Metanephros (tissue), 1 donor: ENCODE data around the gene PTCD1. TPM values are rescaled to one million over a fixed set of nuclear protein-coding genes. Genes with fewer than 3 reads are reported as not detected.

ENCODE experiments used
- total RNA-seq: library from RNA; depleted of rRNA; stranded (reverse); fragments of >200 nt; gene quantifications from one replicate; pipeline ENCODE4 v1.2.3, GENCODE V29; 2014

The PTCD1 gene
- total RNA-seq, result 14.2 TPM

GRCh38 chr7:99438573-99439480 lies at the start of gene PTCD1, which contains the start of gene CPSF4:
Gene PTCD1 (minus strand): TSS chr7:99438798. CDS start chr7:99435242, 3,556 bp downstream.
Gene CPSF4 (plus strand): TSS chr7:99438943. CDS start chr7:99439083, 140 bp downstream.

DNA sequence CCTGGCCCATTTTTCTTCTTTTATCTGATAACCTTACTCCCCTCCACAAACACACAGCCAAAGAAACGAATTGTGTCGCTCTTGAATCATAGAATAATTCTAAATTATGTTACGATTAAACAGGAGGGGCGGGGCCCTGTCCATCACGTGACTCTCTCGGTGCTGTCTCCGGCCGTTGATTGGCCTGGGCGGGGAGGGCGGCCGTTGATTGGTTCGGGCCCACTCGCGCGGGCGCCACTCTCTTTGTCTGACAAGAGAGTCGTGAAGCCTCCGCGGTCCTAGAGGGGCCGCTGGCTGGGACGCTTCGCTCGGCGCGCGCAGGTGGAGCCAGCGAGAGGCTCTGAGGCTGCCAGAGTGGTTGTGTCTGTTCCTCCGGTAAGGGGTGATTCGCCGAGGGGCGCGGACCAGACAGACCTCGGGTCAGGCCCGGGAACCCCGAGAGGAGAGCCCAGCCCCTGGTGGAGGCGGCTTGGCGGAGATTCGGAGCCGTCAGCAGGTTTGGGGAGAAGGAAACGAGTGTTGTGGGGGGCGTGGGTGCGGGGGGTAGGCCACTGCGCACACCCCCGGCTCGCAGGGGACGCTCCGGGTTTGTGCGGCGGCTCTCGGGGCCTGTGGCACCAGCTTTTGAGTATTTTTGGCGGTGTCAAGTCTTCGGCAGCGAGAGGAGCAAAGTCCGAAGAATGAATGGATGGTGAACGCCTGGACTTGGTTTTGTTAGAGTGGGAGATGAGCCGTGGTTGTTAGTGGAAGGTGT lies 34.1 kb upstream of the PTCD1 start, which contains the start of gene ZNF789:
Gene ZNF789, plus strand, starts transcription at position 330 of the 754 bp plus-strand sequence. CDS start 3,567 bp downstream, outside the sequence.

DNA sequence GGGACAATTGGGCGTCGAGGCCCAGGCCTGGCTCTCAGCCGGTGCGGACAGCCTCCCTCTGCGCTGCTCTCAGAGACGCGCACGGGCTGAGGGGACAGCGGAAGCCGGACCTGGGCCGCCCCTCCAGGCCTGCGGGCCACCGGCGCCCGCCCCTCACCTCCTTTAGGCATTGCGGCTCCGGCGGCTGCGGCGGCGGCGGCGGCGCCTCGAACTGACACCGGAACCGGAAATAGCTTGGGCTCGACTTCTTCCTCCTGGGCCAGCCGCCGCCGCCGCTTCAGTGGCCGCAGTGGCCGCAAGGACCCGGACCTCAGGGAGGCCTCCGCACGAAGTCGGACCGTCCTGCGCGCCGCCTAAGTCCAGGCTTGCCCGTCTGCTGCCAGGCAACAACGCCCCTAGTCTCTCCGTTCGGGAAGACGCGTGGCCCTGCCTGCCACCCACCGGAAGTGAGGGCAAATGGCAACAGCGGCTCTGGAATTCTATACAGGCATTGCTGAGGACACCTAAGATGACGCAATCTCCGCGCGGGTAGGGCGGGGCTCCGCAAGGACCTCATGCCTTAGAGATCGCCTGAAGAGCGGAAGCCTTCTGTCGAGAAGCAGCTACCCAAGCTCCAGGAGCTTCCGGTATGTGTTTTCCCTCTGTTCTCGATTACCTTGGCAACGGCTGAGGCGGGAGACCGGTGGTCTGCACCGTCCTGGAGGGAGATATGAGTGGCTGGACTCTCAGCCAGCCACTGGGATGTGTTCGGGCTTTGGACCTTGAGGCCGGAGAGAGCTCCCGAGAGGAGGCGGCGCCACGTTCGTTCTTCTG lies 30.0 kb downstream of the PTCD1 start, which contains the start of the genes BUD31 and PDAP1:
Gene BUD31, plus strand, starts transcription at position 591 of the 813 bp plus-strand sequence. CDS start 2,124 bp downstream, outside the sequence.
Gene PDAP1, minus strand, starts transcription at position 219 of the 813 bp plus-strand sequence. Its CDS starts 49 bp downstream, at position 170.

DNA sequence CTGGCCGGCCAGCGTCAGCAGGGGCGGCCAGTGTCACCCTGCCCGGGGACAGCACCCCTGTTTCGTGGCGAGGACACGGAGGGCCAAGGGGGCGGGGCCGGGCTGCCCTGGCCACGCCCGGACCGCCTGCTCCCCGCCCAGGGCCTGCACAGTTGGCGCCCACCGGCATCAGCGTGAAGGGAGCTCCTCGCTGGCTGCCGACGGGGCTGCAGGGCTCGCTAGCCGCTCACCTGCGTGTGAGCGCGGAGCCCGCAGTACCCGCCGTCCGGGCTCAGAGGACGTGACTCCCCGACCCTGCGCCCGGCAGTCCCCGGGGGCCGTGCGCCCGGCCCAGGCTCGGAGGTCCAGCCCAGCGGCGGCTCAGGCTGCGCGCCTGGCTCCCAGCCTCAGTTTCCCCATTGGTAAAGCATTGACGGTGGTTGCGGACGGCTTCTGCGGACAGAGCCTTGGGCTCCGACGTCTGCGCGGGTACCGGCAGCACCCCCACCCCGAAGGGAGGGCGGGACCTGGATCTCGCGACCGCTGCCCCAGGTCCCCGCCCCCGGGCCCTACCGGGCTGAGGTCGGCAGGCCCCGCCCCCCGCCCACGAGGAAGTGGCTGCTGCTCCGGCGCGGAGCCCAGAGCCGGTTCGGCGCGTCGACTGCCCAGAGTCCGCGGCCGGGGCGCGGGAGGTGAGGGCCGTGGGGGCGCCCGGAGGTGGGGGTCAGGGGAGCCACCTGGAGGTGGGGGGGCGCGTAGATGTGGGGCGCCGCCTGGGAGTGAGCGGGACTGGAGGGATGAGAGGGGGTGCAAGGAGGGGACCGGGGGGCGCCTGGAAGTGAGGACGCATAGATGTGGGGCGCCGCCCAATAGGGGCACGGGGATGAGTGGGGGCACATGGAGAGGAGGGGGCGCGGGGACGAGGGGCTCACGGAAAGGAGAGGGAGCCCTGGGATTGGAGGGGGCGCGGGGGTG lies 64.2 kb downstream of the PTCD1 start, which contains the start of gene ARPC1B:
Gene ARPC1B, plus strand, starts transcription at position 620 of the 954 bp plus-strand sequence. CDS start 10,985 bp downstream, outside the sequence.

Other genes with a start within 250 kb of the PTCD1 start
- not detected for gene KPNA7, start 230.7 kb downstream of the PTCD1 start, total RNA-seq
- 0.06 TPM for gene MYH16, start 166.0 kb downstream of the PTCD1 start, total RNA-seq
- 93.0 TPM for gene ARPC1A, start 112.9 kb downstream of the PTCD1 start, total RNA-seq
- 105 TPM for gene ARPC1B, start 64.1 kb downstream of the PTCD1 start, total RNA-seq
- 17.2 TPM for gene PDAP1, start 30.2 kb downstream of the PTCD1 start, total RNA-seq
- gene BUD31, start 29.8 kb downstream of the PTCD1 start, total RNA-seq, result 41.7 TPM
- gene CPSF4, start 145 bp upstream of the PTCD1 start, total RNA-seq, result 26.9 TPM
- gene ATP5MF, start 27.4 kb upstream of the PTCD1 start, total RNA-seq, result 277 TPM
- 19.8 TPM for gene ZNF789, start 34.1 kb upstream of the PTCD1 start, total RNA-seq
- gene ZNF394, start 61.5 kb upstream of the PTCD1 start, total RNA-seq, result 30.5 TPM
- gene ZKSCAN5, start 65.9 kb upstream of the PTCD1 start, total RNA-seq, result 10.4 TPM
- gene FAM200A, start 113.3 kb upstream of the PTCD1 start, total RNA-seq, result 9.6 TPM
- gene ZNF655, start 119.8 kb upstream of the PTCD1 start, total RNA-seq, result 101 TPM
- gene TMEM225B, start 159.5 kb upstream of the PTCD1 start, total RNA-seq, result 1.6 TPM
- gene ZSCAN25, start 178.1 kb upstream of the PTCD1 start, total RNA-seq, result 20.3 TPM
- 1.6 TPM for gene CYP3A5, start 241.2 kb upstream of the PTCD1 start, total RNA-seq